ENCODE data around the gene MICOS13.

The MICOS13 gene

DNA sequence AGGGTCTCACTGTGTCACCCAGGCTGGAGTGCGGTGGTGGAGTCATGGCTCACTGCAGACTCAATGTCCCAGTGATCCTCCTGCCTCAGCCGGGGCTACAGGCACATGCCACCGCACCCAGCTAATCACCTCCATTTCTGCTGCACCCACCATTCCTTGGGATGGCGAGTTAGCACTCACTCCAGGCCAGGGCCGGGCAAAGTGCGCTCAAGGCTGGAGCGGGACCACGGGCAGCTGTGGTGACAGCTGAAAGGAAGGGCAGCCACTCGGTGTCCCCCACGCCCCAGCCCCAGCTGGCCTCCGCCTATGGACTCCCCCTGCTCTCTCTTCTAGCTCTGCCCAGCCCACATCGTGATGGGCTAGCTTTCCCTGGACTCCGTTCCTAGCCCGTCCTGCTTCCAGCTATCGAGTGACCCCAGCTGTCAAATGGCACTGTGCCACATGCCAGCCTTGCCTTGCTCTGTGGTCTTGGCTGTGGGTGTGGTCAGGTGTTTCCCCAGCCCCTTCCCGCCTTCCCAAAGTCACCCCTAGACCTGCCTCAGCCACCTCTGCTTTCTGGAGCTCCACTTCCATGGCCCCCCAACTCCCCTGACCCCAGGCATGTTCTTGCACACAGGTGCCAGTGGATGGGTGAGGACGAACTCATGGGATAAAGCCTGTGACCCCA is 4.1 kb downstream of the MICOS13 start:
- no peak overlapping the region for H3K4me3 ChIP-seq (ENCODE audit: low read length)

DNA sequence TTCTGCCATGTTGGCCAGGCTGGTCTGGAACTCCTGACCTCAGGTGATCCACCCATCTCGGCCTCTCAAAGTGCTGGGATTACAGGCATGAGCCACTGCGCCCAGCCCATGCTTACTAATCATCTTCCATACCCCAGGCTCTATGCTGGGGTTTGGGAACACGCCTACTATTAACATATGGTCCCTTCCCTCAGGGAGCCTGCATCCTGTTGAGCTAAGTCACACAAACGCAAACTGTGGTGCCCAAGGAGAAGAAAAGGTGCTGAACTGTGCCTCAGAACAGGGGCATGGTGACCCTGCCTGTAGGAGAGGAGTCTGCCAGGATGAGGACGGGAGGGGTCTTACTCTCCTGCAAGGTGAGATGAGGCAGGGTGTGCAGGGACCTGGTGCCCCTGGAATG is 5.6 kb downstream of the MICOS13 start:
- Histone ChIP-seq H3K9me3 (ENCODE audit: control insufficient read depth, insufficient read depth, low read length) (no peaks in the 10 kb centered on the region), H3F3A (ENCODE audit: control insufficient read depth, insufficient read depth) (no peaks in the 10 kb centered on the region), H3K4me2 (ENCODE audit: low read length) (no peak overlapping the region), H3K36me3 (ENCODE audit: control insufficient read depth, low read length) (peaks cover 23% of the 10 kb centered on the region), H3K9me2 (replicated peaks; ENCODE audit: control insufficient read depth, low read length) (no peaks in the 10 kb centered on the region), H3K79me2 (ENCODE audit: control insufficient read depth, low read length) (peaks cover 6% of the 10 kb centered on the region), H3K27me3 (ENCODE audit: control insufficient read depth, low read length) (no peaks in the 10 kb centered on the region), H4K20me1 (ENCODE audit: control insufficient read depth, insufficient read depth, low read depth, low read length) (no peaks in the 10 kb centered on the region), H3K4me1 (ENCODE audit: control insufficient read depth, low read length) (peaks cover 7% of the 10 kb centered on the region), H3K27ac (ENCODE audit: low read depth, low read length) (no peak overlapping the region), H3K4me3 (ENCODE audit: low read length) (no peak overlapping the region)
- TF ChIP-seq, protein P1, sequence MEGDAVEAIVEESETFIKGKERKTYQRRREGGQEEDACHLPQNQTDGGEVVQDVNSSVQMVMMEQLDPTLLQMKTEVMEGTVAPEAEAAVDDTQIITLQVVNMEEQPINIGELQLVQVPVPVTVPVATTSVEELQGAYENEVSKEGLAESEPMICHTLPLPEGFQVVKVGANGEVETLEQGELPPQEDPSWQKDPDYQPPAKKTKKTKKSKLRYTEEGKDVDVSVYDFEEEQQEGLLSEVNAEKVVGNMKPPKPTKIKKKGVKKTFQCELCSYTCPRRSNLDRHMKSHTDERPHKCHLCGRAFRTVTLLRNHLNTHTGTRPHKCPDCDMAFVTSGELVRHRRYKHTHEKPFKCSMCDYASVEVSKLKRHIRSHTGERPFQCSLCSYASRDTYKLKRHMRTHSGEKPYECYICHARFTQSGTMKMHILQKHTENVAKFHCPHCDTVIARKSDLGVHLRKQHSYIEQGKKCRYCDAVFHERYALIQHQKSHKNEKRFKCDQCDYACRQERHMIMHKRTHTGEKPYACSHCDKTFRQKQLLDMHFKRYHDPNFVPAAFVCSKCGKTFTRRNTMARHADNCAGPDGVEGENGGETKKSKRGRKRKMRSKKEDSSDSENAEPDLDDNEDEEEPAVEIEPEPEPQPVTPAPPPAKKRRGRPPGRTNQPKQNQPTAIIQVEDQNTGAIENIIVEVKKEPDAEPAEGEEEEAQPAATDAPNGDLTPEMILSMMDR (IDR thresholded peaks at IDR 0.05; ENCODE audit: low read depth, low read length, poor library complexity, severe bottlenecking) = no peak
- no peak for TF ChIP-seq EZH2phosphoT487 (IDR thresholded peaks at IDR 0.05; ENCODE audit: borderline replicate concordance, low read length)

More for the DNA sequence above, 4.1 kb downstream of the MICOS13 start:
- Histone ChIP-seq H3K9me2 (replicated peaks; ENCODE audit: control insufficient read depth, low read length) (no peaks in the 10 kb centered on the region), H3K27ac (ENCODE audit: low read depth, low read length) (no peak overlapping the region), H3F3A (ENCODE audit: control insufficient read depth, insufficient read depth) (no peaks in the 10 kb centered on the region), H3K27me3 (ENCODE audit: control insufficient read depth, low read length) (no peaks in the 10 kb centered on the region), H3K4me2 (ENCODE audit: low read length) (no peak overlapping the region), H3K36me3 (ENCODE audit: control insufficient read depth, low read length) (peaks cover 15% of the 10 kb centered on the region), H3K4me1 (ENCODE audit: control insufficient read depth, low read length) (peaks cover 13% of the 10 kb centered on the region), H3K9me3 (ENCODE audit: control insufficient read depth, insufficient read depth, low read length) (no peaks in the 10 kb centered on the region), H4K20me1 (ENCODE audit: control insufficient read depth, insufficient read depth, low read depth, low read length) (no peaks in the 10 kb centered on the region), H3K79me2 (ENCODE audit: control insufficient read depth, low read length) (peaks cover 11% of the 10 kb centered on the region)
- TF ChIP-seq EZH2phosphoT487 (IDR thresholded peaks at IDR 0.05; ENCODE audit: borderline replicate concordance, low read length) = no peak
- TF ChIP-seq, protein P1 (IDR thresholded peaks at IDR 0.05; ENCODE audit: low read depth, low read length, poor library complexity, severe bottlenecking) = no peak

GRCh38 chr19:5673752-5674151 is 6.6 kb downstream of the MICOS13 start:
- H3K4me1 ChIP-seq (ENCODE audit: control insufficient read depth, low read length) = no peaks in the 10 kb centered on the region
- TF ChIP-seq, protein P1 (IDR thresholded peaks at IDR 0.05; ENCODE audit: low read depth, low read length, poor library complexity, severe bottlenecking) = no peak
- TF ChIP-seq EZH2phosphoT487 (IDR thresholded peaks at IDR 0.05; ENCODE audit: borderline replicate concordance, low read length) = no peak
- H3K27me3 ChIP-seq (ENCODE audit: control insufficient read depth, low read length) = no peaks in the 10 kb centered on the region
- H3F3A ChIP-seq (ENCODE audit: control insufficient read depth, insufficient read depth) = no peaks in the 10 kb centered on the region
- no peaks in the 10 kb centered on the region for H3K79me2 ChIP-seq (ENCODE audit: control insufficient read depth, low read length)
- H3K27ac ChIP-seq (ENCODE audit: low read depth, low read length) = no peak overlapping the region
- H4K20me1 ChIP-seq (ENCODE audit: control insufficient read depth, insufficient read depth, low read depth, low read length) = no peaks in the 10 kb centered on the region
- no peaks in the 10 kb centered on the region for H3K9me2 ChIP-seq (replicated peaks; ENCODE audit: control insufficient read depth, low read length)
- H3K4me2 ChIP-seq (ENCODE audit: low read length) = no peak overlapping the region
- peaks cover 33% of the 10 kb centered on the region for H3K36me3 ChIP-seq (ENCODE audit: control insufficient read depth, low read length)
- no peak overlapping the region for H3K4me3 ChIP-seq (ENCODE audit: low read length)
- H3K9me3 ChIP-seq (ENCODE audit: control insufficient read depth, insufficient read depth, low read length) = no peaks in the 10 kb centered on the region
